ENCODE data around the gene MUC4. TPM values are rescaled to one million over a fixed set of nuclear protein-coding genes. Genes with fewer than 3 reads are reported as not detected.

MUC4 gene
- total and polyA plus RNA-seq, 4 donors = not detected

- peaks cover 0 to 13% (median 4%) of the 10 kb centered on the region in 4 donors for H3K36me3 ChIP-seq (ENCODE audit: control insufficient read depth in 4 of 4, insufficient read depth in 3 of 4, low read depth in 1 of 4, low read length in 3 of 4)
- H3K4me1 ChIP-seq (ENCODE audit: control insufficient read depth in 4 of 4, insufficient read depth in 4 of 4, low read length in 3 of 4) = no peaks in the 10 kb centered on the region
- H3K4me3 ChIP-seq (ENCODE audit: low read depth in 1 of 3, low read length in 3 of 3) = no peak overlapping the region
- WGBS = 88% methylated on average over 5 of the region's 5 CpGs
- H3K27me3 ChIP-seq (ENCODE audit: control insufficient read depth in 4 of 4, insufficient read depth in 4 of 4, low read length in 3 of 4) = no peaks in the 10 kb centered on the region
- H3K9ac ChIP-seq (ENCODE audit: low read depth in 1 of 2, low read length in 2 of 2) = no peak overlapping the region
- no peaks in the 10 kb centered on the region for H3K9me3 ChIP-seq (ENCODE audit: control insufficient read depth in 4 of 4, low read length in 3 of 4)
- H3K27ac ChIP-seq (ENCODE audit: low read depth in 1 of 2, low read length in 2 of 2) = no peak overlapping the region
- TF ChIP-seq SP1 (IDR thresholded peaks at IDR 0.05) = no peak
- TF ChIP-seq REST (IDR thresholded peaks at IDR 0.05) = no peak
- no peak for TF ChIP-seq EGR1 (IDR thresholded peaks at IDR 0.05; ENCODE audit: low read depth in 2 of 2)
- no peak for TF ChIP-seq RAD21 (IDR thresholded peaks at IDR 0.05)
- no peak for TF ChIP-seq NR2F2 (IDR thresholded peaks at IDR 0.05)
- no peak for TF ChIP-seq MAX (IDR thresholded peaks at IDR 0.05)
- TF ChIP-seq ATF3 (IDR thresholded peaks at IDR 0.05) = no peak
- DNase-seq (ENCODE audit: low spot score) = no peak
Measured at GRCh38 chr3:195698647-195699387, 112.9 kb downstream of the MUC4 start.

GRCh38 chr3:195698325-195698646, 113.4 kb downstream of the MUC4 start:
- DNase-seq (ENCODE audit: low spot score) = no peak
- Histone ChIP-seq H3K9me3 (ENCODE audit: control insufficient read depth in 4 of 4, low read length in 3 of 4) (no peaks in the 10 kb centered on the region), H3K36me3 (ENCODE audit: control insufficient read depth in 4 of 4, insufficient read depth in 3 of 4, low read depth in 1 of 4, low read length in 3 of 4) (peaks cover 0 to 13% (median 7%) of the 10 kb centered on the region in 4 donors), H3K9ac (ENCODE audit: low read depth in 1 of 2, low read length in 2 of 2) (no peak overlapping the region), H3K27me3 (ENCODE audit: control insufficient read depth in 4 of 4, insufficient read depth in 4 of 4, low read length in 3 of 4) (no peaks in the 10 kb centered on the region), H3K4me1 (ENCODE audit: control insufficient read depth in 4 of 4, insufficient read depth in 4 of 4, low read length in 3 of 4) (no peaks in the 10 kb centered on the region), H3K27ac (ENCODE audit: low read depth in 1 of 2, low read length in 2 of 2) (no peak overlapping the region), H3K4me3 (ENCODE audit: low read depth in 1 of 3, low read length in 3 of 3) (no peak overlapping the region)
- TF ChIP-seq HNF4A (conservative IDR thresholded peaks at IDR 0.05) = no peak
- no peak for TF ChIP-seq CTCF (IDR thresholded peaks at IDR 0.05; ENCODE audit: low read depth, low read length, missing input control)
- no peak for TF ChIP-seq EGR1 (IDR thresholded peaks at IDR 0.05; ENCODE audit: low read depth in 2 of 2)
- no peak for TF ChIP-seq JUND (IDR thresholded peaks at IDR 0.05)
- no peak for TF ChIP-seq RXRA (IDR thresholded peaks at IDR 0.05)
- TF ChIP-seq REST (IDR thresholded peaks at IDR 0.05) = no peak
- no peak for TF ChIP-seq ATF3 (IDR thresholded peaks at IDR 0.05)
- no peak for TF ChIP-seq ZBTB33 (IDR thresholded peaks at IDR 0.05)
- TF ChIP-seq HNF4G (IDR thresholded peaks at IDR 0.05) = no peak
- TF ChIP-seq NR2F2 (IDR thresholded peaks at IDR 0.05) = no peak
- no peak for TF ChIP-seq YY1 (IDR thresholded peaks at IDR 0.05)
- TF ChIP-seq GABPA (IDR thresholded peaks at IDR 0.05 in 1 of 2, conservative IDR thresholded peaks at IDR 0.05 in 1 of 2) = no peak
- TF ChIP-seq RAD21 (IDR thresholded peaks at IDR 0.05) = no peak
- no peak for TF ChIP-seq SP1 (IDR thresholded peaks at IDR 0.05)
- TF ChIP-seq TAF1 (conservative IDR thresholded peaks at IDR 0.05) = no peak
- TF ChIP-seq MAX (IDR thresholded peaks at IDR 0.05) = no peak
- 93% methylated on average over 4 of the region's 4 CpGs for WGBS

All from liver (tissue), 9 donors.